OCI-LY7 (cell line): Measurements from ENCODE around the gene CD302.

Experiments used
- CTCF ChIP-seq: fragments of 200-600 bp; sonication (generic); conservative IDR thresholded peaks from 2 replicates; pipeline ENCODE4 v1.5.1; 2014; ENCODE audit warnings: mild to moderate bottlenecking, antibody characterized with exemption, low read length, moderate library complexity, mixed read lengths
- EZH2phosphoT487 ChIP-seq: fragments of 200-600 bp; sonication (generic); IDR thresholded peaks from 2 replicates; pipeline ENCODE4 v1.6.1; 2018; ENCODE audit warnings: low read depth, borderline replicate concordance, mild to moderate bottlenecking, mixed run types, antibody characterized with exemption, low read length, moderate library complexity, mixed read lengths

GRCh38 chr2:159758239-159758638 is 39.8 kb downstream of the CD302 start:
- TF ChIP-seq CTCF = no peak
- no peak for TF ChIP-seq EZH2phosphoT487
